HL-60/S4 (cell line): Measurements from ENCODE around the gene NYAP1.
"Not testable (repeated sequence)": the region's sequence is repeated elsewhere in the genome, so short reads cannot be mapped to it uniquely, and the experiment has no call there.

Experiments used
- in situ Hi-C: fragments of 300-500 bp; cut with MboI; formaldehyde crosslinking; loops from 2 replicates; pipeline ENCODE4 v1.14.3; 2022; ENCODE audit warnings: low sequenced_read_pairs

The NYAP1 gene

DNA sequence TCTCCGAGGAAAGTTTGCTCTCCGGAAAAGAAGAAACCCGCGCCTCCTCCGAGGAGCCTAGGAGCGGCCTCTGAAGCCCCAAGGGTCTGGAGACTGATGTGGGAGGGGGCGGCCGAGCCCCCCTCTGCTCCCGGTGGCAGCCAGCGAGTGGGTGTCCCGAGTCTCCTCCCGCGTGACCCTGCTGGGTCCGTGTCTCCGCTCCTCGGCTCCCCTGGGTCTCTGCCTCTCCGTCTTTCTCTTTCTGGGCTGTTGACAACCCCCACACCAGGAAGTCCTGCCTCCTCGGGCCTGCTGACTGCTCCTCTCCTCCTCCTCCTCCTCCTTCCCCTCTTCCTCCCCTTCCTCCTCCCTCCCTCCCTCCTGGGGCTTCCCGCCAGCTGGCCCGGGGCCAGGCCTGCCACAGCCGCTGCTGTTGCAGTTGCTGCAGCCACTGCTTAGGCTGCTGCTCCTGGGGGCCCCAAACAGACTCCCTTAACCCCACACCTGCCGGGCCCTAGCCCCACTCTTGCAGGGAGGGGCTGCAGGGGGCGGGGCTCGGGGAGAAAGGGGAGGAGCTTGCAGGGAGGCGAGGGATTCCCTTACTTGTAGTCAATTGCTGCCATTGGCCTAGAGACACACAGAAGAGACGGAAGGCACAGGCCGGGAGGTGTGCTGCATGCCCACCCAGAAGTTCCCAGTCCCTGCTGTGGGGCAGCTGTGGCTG, 4.6 kb upstream of the NYAP1 start, which contains the start of gene TSC22D4:
Gene TSC22D4 (minus strand): TSS at position 257 of the 703 bp plus-strand sequence. CDS start 1,176 bp downstream, outside the sequence.
- in situ Hi-C loops, result no loop called here

DNA sequence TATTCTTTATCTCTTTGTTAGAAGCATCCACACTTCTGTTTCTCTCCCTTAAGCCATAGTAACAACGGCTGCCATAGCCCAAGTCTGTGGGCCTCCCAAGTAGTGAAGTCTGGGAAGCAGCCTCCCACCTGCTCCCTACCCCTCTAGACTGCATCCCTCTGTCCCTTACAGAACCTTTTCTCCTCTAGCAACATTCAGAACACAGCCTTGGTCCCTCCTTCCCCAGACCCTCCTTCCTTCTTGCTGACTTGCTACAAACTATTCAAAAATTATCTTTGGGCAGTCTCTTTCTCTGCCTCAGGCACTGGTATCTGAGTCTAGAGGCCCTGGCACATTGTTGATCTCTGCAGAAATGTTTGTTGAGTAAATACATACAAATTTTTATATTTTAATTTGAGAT, 2.3 kb upstream of the NYAP1 start:
- in situ Hi-C loops, result no loop called here

DNA sequence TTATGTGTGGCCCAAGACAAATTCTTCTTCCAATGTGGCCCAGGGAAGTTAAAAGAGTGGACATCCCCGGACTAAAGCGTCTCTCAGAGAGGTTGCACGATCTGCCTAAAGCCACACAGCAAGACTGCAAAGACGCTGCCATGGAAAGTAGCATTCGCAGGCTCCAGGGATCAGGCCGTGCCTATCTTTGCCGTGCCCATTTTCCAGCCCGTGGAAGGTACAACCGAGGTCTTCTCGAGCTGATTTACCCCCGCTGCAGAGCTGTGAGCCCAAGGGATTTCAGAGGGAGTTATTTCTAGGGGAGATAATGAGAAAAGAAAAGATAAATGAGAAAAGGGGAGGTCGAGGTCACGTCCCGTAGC, 1.0 kb upstream of the NYAP1 start:
- in situ Hi-C loops, result no loop called here

DNA sequence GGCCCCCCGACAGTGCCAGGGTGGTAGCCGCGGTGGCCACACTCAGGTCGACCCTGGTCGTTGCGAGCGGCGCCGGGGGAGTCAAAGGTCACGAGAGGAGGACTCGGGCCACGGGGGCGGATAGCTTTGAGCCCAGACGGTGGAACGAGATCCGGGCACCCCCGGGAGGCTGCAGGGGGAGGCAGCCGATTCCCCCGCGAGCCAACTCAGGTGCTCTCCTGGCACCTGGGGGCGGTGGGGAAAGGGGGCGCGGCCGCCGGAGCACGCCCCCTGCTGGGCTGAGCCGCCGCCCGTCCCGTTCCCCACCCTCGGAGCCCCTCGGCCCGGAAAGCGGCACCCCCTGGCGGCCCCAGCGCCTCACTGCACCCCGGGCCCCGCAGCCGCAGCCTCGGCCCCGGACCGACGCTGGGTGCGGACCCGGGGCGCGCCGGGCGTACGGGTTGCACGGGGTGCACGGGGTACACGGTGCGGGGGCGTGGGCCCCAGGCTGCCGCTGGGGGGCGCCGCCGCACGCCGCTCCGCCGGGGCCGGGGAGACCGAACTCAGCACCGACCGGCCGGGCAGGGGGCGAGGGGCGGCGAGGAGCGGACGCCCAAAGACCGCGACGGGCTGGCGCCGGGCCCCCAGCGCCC, 521 bp upstream of the NYAP1 start:
- in situ Hi-C loops, result no loop called here

DNA sequence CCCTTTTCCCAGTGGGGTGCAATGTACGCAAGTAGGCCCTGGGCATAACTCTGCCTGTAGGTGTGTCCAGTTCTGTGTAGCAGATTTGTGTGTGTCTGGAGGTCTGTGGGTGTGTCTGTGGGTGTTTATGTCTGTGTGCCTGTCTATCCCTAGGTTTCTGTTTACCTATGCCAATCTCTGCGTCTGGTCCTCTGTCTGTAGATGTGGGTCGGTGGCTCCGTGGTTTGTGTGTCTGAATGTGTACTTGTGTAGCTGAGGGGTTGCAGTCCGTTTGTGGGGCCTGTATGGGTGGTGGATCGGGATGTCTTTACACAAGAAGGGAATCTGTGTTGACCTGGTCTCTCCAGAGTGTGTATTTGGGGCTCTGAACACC, 932 bp downstream of the NYAP1 start:
- in situ Hi-C loops, result no loop called here

DNA sequence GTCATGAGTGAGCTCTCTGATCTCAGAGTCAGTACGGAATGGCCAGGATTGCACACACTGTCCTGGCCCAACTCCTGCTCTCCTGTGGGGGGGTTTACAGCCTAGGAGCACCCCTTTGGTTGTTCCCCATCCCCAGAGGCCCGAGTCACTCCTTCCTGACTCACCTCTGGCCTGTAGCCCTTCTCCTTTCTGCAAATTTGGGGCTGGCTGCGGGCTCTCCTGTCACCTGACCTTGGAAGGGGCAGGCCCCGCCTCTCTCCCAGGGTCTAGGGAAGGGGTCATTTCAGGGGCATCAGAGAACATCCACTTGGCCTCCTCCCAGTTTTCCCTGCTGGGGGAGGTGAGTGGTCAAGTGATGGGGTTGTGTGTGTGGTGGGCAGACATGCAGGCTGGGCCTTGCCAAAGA, 1.7 kb downstream of the NYAP1 start:
- in situ Hi-C loops, result no loop called here

DNA sequence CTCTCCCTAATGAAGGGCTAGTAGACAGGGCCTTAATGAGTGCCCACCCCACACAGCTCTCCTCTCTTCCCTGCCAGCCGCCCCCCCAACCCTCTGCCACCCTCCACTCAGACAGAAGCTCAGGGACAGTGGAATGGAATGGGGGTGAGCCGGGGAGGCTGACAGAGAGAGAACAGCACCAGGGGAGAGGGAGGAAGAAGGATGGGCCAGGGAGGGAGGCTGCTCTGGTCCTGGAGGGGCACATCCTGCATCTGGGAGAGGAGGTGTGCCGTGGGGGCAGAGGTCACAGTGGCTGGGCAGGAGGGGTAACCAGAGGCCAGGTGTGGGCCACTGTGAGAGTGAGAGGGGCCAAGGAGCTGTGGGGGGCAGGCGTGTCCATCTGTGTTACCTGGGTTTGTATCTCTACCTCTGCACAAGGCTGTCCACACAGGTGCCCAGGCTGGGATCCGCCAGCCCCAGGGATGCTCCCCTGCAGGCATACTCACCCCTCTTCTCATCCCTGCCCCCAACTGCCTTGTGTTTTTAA, 2.4 kb downstream of the NYAP1 start:
- in situ Hi-C loops, result no loop called here

DNA sequence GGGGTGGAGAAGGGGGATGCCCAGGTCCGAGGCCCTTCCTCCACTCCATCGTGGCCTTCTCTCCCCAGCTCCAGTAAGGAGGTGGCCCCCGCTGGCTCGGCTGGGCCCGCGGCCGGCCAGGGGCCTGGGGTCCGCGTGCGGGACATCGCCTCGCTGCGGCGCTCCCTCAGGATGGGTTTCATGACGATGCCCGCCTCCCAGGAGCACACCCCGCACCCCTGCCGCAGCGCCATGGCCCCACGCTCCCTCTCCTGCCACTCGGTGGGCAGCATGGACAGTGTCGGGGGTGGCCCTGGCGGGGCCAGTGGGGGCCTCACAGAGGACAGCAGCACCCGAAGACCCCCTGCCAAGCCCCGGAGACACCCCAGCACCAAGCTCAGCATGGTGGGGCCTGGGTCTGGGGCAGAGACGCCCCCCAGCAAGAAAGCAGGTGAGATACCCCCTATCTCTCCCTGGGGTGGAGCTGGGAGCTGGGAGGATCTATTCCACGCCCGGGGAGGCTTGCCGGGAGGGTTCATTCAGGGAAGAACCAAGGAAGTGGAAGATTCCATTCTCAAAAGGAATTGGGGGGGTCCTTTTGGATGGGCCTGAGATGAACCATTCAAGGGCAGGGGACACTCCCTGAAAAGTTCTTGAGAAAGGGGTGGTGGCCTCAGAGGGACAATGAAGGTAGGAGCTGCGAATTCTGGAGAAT, 3.2 kb downstream of the NYAP1 start:
- in situ Hi-C loops, result no loop called here

DNA sequence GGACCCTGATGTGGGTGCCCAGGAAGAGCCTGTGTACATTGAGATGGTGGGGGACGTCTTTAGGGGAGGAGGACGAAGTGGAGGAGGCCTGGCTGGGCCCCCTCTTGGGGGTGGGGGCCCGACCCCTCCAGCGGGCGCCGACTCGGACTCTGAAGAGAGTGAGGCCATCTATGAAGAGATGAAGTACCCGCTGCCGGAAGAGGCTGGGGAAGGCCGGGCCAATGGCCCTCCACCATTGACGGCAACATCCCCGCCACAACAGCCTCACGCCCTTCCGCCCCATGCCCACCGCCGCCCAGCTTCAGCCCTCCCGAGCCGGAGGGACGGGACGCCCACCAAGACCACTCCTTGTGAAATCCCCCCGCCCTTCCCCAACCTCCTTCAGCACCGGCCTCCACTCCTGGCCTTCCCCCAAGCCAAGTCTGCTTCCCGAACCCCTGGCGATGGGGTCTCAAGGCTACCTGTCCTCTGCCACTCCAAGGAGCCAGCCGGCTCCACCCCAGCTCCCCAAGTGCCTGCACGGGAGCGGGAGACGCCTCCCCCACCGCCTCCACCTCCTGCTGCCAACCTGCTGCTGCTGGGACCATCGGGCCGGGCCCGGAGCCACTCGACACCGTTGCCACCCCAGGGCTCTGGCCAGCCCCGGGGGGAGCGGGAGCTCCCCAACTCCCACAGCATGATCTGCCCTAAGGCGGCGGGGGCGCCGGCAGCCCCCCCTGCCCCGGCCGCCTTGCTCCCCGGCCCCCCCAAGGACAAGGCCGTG, 4.8 kb downstream of the NYAP1 start:
- in situ Hi-C loops, result no loop called here

DNA sequence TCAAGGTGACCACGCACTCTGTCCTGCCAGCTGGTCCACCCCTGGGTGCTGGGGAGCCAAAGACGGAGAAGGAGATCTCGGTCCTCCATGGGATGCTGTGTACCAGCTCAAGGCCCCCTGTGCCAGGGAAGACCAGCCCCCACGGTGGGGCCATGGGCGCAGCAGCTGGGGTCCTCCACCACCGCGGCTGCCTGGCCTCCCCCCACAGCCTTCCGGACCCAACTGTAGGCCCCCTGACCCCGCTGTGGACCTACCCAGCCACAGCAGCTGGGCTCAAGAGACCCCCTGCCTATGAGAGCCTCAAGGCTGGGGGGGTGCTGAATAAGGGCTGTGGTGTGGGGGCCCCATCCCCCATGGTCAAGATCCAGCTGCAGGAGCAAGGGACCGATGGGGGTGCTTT, 5.4 kb downstream of the NYAP1 start:
- in situ Hi-C loops, result no loop called here

DNA sequence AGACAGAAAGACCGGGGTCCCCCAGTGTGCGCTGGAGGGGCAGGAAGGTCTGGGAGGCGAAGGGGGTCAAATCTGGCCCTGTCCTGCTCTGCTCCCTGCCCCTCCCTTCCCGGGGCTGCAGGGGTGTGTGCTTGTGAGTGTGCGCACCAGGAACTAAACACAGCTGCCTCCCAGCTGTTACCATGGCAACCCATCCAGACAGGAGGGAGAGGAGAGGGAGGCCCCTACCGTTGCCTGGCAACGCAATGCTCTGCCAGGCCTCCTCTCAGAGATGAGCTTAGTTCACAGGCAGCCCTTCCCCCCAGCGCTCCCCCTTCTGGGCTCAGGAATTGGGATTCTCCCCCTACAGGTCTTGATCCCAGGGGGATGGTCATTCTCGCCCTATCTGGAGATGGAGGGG, 6.1 kb downstream of the NYAP1 start:
- in situ Hi-C loops, result no loop called here

DNA sequence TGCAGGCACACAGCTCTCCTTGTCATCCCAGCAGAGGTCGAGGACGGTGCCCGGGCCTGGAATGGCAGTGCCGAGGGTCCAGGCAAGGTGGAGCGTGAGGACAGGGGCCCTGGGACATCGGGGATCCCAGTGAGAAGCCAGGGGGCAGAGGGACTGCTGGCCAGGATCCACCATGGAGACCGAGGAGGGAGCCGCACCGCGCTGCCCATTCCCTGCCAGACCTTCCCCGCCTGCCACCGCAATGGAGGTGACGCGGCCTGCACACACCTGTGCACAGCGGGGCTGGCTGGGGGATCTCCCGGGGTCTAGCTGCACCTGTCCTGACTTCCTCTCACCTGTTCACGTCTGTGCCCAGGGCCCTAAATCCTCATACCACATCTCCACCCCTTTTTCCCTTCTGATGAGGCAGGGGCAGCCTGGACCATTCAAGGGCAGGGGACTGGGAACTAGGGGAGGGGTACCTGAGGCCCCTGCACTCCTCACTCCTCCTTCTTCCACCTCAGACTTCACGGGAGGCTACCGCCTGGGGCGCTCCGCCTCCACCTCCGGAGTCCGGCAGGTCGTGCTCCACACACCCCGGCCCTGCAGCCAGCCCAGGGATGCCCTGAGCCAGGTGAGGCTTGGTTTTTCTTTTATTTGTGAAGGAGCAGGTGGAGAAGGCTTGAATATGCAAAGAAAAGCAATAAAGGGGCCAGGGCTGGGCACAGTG, 6.9 kb downstream of the NYAP1 start:
- in situ Hi-C loops, result no loop called here

DNA sequence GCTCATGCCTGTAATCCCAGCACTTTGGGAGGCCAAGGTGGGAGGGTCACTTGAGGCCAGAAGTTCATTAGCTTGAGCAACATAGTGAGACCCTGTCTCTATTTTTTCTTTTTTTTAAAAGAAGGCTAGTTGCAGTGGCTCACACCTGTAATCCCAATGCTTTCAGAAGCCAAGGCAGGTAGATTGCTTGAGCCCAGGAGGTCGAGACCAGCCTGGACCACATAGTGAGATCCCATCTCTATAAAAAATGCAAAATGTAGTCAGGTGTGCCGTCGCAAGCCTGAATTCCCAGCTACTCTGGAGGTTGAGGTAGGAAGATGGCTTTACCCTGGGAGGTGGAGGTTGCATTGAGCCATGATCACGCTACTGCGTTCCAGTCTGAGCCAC, 7.5 kb downstream of the NYAP1 start:
- in situ Hi-C loops, result no loop called here

DNA sequence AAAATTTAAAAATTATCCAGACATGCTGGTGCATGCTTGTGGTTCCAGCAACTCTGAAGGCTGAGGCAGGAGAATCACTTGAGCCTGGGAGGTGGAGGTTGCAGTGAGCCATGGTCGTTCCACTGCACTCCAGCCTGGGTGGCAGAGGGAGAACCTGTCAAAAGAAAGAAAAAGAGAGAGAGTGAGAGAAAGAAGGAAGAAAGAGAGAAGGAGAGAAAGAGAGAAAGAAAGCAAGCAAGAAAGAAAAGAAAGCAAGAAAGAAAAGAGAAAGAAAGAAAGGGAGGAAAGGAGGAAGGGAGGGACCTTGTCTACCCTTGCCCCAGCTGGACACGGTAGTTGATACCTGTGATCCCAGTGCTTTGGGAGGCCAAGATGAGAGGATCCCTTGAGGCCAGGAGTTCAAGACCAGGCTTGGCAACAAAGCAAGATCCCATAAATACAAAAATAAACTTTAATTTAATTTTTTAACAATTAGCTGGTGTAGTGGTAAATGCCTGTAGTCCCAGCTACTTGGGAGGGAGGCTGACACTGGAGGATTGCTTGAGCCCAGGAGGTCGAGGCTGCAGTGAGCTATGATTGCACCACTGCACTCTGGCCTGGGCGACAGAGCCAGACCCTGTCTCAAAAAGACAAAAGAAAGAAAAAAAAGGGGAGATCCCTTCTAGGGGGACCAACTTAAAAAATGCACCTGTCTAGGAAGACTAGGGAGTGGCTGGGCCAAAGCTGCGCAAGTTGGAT, 9.2 kb downstream of the NYAP1 start:
- in situ Hi-C loops, result no loop called here

DNA sequence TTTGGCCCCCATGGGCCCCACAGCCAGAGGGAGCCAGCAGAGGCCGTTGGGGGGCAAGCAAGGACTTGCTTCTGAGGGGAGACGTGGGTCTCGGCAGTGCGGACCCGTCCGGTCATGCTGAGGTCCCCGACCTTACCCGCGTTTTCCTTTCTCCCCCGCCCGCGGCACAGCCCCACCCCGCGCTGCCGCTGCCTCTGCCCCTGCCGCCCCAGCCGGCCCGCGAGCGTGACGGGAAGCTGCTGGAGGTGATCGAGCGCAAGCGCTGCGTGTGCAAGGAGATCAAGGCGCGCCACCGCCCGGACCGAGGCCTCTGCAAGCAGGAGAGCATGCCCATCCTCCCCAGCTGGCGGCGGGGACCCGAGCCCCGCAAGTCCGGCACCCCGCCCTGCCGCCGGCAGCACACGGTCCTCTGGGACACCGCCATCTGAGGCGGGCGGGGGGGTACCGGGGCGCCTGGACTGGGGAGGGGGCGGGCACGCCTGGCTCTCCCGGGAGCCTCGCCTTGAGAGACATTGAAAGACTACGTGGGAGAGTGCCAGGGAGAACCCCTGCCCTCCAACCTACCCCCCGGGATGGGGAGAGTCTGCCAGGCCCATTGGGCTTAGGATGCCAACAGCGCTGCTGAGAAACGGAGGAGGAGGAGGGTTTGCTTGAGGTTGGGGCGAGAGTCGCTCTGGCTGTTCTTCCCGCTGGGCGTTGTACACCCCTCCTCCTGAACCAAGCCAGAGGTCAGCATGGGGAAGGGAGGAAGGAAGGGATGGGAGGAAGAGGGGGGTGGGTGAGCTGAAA, 9.9 kb downstream of the NYAP1 start:
- in situ Hi-C loops, result no loop called here

DNA sequence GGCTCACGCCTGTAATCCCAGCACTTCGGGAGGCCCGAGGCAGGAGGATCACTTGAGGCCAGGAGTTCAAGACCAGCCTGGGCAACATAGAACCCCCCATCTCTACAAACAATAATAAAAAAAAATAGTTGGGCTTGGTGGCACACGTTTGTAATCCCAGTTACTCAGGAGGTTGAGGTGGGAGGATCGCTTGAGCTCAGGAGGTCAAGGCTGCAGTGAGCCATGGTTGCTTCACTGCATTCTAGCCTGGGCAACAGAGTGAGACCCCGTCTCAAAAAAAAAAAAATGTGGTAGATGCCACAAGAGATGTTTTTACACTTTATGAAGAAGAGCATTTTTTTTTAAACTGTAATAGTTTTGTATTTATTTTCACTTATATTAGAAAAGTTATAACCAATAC, 12.8 kb downstream of the NYAP1 start:
- in situ Hi-C loops, result no loop called here

DNA sequence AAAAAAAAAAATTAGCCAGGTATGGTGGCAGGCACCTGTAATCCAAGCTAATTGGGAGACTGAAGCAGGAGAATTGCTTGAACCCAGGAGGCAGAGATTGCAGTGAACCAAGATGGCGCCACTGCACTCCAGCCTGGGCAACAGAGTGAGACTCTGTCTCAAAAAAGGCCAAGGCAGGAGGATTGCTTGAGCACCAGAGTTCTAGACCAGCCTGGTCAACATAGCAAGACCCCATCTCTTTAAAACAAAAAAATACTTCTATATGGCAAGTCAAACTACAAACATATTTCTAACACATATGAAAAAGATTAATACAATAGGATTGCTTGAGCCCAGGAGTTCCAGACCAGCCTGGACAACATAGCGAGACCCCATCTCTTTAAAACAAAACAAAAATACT, 17.0 kb downstream of the NYAP1 start:
- in situ Hi-C loops, result not testable (repeated sequence)

DNA sequence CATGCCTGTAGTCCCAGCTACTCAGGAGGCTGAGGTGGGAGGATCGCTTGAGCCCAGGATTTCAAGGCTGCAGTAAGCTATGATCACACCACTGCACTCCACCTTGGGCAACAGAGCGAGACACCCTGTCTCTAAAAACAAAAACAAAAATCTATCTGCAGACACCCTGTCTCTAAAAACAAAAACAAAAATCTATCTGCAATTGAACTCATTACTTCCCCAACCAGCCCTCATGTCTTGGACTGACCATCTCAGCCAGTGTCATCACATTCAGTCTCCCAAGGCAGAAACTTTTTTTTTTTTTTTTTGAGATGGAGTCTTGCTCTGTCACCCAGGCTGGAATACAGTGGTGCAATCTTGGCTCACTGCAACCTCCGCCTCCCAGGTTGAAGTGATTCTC, 20.3 kb downstream of the NYAP1 start:
- in situ Hi-C loops, result not testable (repeated sequence)

DNA sequence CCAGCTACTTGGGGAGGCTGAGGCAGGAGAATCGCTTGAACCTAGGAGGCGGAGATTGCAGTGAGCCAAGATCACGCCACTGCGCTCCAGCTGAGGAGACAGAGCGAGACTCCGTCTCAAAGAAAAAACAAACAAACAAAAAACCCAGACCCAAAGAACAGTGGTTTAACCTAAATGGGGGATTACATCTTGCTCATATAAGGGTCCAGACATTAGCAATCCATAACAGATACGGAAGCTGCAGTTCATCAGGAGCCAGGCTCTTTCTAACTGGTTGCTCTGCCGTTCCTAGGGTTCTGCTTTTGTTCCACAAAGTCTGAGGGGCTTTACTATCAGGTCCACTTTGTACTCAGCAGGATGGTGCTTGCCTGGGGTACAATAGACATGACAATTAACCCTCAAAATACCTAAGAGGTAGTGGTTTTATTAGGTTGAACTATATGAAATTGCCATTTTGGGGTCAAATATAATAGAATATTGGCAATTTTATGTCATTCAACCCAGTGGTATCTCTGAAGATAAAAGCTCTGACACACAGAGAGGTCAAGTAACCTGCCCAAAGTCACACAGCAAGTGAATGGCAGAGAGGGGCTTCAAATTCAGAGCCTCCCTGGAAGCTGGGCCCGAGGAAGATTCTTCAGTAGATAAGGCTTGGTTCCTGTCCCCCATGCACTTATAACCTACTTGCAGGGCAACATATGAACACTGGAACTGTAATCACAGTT, 21.3 kb downstream of the NYAP1 start:
- in situ Hi-C loops, result no loop called here
